Panc1 (cell line): ENCODE data around the gene MATN4. TPM values are rescaled to one million over a fixed set of nuclear protein-coding genes. Genes with fewer than 3 reads are reported as not detected.

Experiments
- ATAC-seq: fragments of 200-7000 bp; cut with Tn5 transposase; 2 replicates; pipeline ENCODE4 v1.9.1; 2020; ENCODE audit warnings: mild to moderate bottlenecking, moderate library complexity
- BruUV-seq: library from RNA; stranded (reverse); fragments of 400-500 nt; replicated peaks from 2 replicates; lab custom pipeline; 2021; lab: Mats Ljungman, UMichigan
- CTCF ChIA-PET: fragments of 300-600 bp; sonication (Branson Sonifier 250); formaldehyde crosslinking; loops from one replicate; lab custom pipeline; 2022; ENCODE audit warnings: antibody characterized with exemption; lab: Charles Lee
- POLR2A ChIA-PET: fragments of 300-600 bp; sonication (Branson Sonifier 250); formaldehyde crosslinking; loops from one replicate; lab custom pipeline; 2022; ENCODE audit warnings: antibody characterized with exemption; lab: Charles Lee
- DNase-seq: peaks from one replicate; pipeline ENCODE4 v3.0.0-alpha.2; 2010; ENCODE audit warnings: low read depth, low spot score
- H3K27ac ChIP-seq: 2 replicates; pipeline ENCODE4 v1.5.1; 2011; ENCODE audit warnings: mild to moderate bottlenecking, low read length, inconsistent platforms
- H3K27me3 ChIP-seq: fragments of 200-500 bp; sonication (Bioruptor generic); 2 replicates; pipeline ENCODE4 v1.6.0; 2014; ENCODE audit warnings: low read length, inconsistent platforms; ENCODE audit not compliant: control insufficient read depth, insufficient read depth
- H3K36me3 ChIP-seq: fragments of 200-500 bp; sonication (Bioruptor generic); 2 replicates; pipeline ENCODE4 v1.5.1; 2014; ENCODE audit warnings: inconsistent platforms, mild to moderate bottlenecking, low read length, moderate library complexity; ENCODE audit not compliant: control insufficient read depth, insufficient read depth
- H3K4me1 ChIP-seq: 2 replicates; pipeline ENCODE4 v1.5.1; 2011; ENCODE audit warnings: inconsistent platforms, mild to moderate bottlenecking, low read length, moderate library complexity; ENCODE audit not compliant: control insufficient read depth, insufficient read depth
- H3K4me3 ChIP-seq, 2 experiments: 2 replicates each; pipeline ENCODE4 v1.5.1; 2011 to 2012; ENCODE audit warnings: low read depth in 2 of 2, low read length in 2 of 2, mild to moderate bottlenecking in 2 of 2, inconsistent platforms in 1 of 2, moderate library complexity in 1 of 2
- H3K9me3 ChIP-seq: fragments of 200-500 bp; sonication (Bioruptor generic); 2 replicates; pipeline ENCODE4 v1.5.1; 2014; ENCODE audit warnings: low read depth, mild to moderate bottlenecking, inconsistent platforms, low read length, moderate library complexity; ENCODE audit not compliant: control insufficient read depth, insufficient read depth
- POLR2AphosphoS5 ChIP-seq: IDR thresholded peaks from 2 replicates; pipeline ENCODE4 v1.6.1; 2012; ENCODE audit warnings: mild to moderate bottlenecking, low read depth, low read length, moderate library complexity
- SIN3A ChIP-seq: IDR thresholded peaks from 2 replicates; pipeline ENCODE4 v1.6.1; 2012; ENCODE audit warnings: low read depth, mild to moderate bottlenecking, low read length, moderate library complexity, borderline replicate concordance; ENCODE audit not compliant: insufficient read depth
- TCF7L2 ChIP-seq: IDR thresholded peaks from 2 replicates; pipeline ENCODE4 v1.6.1; 2011; ENCODE audit warnings: mild to moderate bottlenecking, low read depth, low read length, inconsistent platforms
- in situ Hi-C: cut with HindIII; loops from 2 replicates; pipeline ENCODE4 v1.10.0; 2016; ENCODE audit warnings: low sequenced_read_pairs, low pct_unique_long_range_greater_than_20kb
- intact Hi-C: fragments of 100-400 bp; cut with micrococcal nuclease; formaldehyde crosslinking; loops from one replicate; pipeline ENCODE4 v1.10.0; 2022; ENCODE audit not compliant: unreplicated experiment
- total RNA-seq: library from RNA; stranded (reverse); gene quantifications from one replicate; pipeline ENCODE4 v1.2.1, GENCODE V29; 2021; ENCODE audit not compliant: unreplicated experiment
- TF ChIP-seq, protein P1 (sequence below), 2 experiments: IDR thresholded peaks; 2 replicates each; pipeline ENCODE4 v1.6.1; 2011 to 2012; ENCODE audit warnings: low read depth in 2 of 2, control low read depth in 1 of 2, low read length in 1 of 2, mild to moderate bottlenecking in 1 of 2, moderate library complexity in 1 of 2; ENCODE audit not compliant: insufficient read depth in 1 of 2
- TF ChIP-seq, protein P2 (sequence below): fragments of 450-650 bp; IDR thresholded peaks from 2 replicates; pipeline ENCODE4 v1.5.1; 2017; ENCODE audit warnings: mild to moderate bottlenecking

The MATN4 gene
- total RNA-seq, 1 experiment from 2014 or later, result 0.15 TPM

DNA sequence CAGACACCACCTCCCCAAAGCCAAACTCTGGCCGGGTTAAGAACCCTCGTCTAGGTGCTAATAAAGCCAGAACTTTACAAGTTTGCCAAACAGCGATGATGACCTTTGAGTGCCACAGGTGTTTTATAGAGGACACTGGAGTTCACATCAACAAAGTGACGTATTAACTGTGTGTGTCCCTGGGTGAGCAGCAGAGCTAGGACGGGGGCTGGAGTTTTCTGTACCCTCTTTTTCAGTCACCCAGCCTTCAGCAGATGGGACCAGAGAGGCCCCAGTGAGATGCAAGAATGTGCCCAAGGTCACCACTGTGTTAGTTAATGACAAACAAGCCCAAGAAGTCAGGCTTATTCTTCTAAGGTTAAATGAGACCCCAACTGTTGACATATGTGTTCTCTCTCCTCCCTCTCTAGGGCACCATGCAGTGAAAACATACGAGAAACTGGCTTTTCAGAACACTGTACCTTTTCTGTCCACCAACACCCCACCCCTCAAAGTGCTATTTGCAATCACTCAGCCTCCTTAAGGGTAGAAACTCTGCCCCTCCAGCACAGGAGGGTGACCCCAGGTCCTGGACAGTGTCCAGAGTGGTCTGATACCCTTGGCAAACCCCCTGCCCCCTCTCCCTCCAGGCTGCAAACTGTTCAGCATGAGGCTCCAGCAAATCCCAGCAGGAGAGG lies 34.9 kb upstream of the MATN4 start:
- no peak for DNase-seq
- peak overlapping the region; percentile 18 to 94 for H3K4me3 ChIP-seq
- H3K4me1 ChIP-seq, result peaks cover 89% of the 10 kb centered on the region
- ChIA-PET CTCF (no interaction called here), POLR2A (interaction anchor here (1.5 kb wide), 1 partner anchor 20 kb away, joined by 5 read pairs; the partner anchor contains the start of gene SYS1)
- ATAC-seq, result no peak
- TF ChIP-seq TCF7L2 (peak; percentile 42; the same call in 1 of the 2 replicates), POLR2AphosphoS5 (peak; percentile 34; the same call in 1 of the 2 replicates)
- TF ChIP-seq, protein P1, sequence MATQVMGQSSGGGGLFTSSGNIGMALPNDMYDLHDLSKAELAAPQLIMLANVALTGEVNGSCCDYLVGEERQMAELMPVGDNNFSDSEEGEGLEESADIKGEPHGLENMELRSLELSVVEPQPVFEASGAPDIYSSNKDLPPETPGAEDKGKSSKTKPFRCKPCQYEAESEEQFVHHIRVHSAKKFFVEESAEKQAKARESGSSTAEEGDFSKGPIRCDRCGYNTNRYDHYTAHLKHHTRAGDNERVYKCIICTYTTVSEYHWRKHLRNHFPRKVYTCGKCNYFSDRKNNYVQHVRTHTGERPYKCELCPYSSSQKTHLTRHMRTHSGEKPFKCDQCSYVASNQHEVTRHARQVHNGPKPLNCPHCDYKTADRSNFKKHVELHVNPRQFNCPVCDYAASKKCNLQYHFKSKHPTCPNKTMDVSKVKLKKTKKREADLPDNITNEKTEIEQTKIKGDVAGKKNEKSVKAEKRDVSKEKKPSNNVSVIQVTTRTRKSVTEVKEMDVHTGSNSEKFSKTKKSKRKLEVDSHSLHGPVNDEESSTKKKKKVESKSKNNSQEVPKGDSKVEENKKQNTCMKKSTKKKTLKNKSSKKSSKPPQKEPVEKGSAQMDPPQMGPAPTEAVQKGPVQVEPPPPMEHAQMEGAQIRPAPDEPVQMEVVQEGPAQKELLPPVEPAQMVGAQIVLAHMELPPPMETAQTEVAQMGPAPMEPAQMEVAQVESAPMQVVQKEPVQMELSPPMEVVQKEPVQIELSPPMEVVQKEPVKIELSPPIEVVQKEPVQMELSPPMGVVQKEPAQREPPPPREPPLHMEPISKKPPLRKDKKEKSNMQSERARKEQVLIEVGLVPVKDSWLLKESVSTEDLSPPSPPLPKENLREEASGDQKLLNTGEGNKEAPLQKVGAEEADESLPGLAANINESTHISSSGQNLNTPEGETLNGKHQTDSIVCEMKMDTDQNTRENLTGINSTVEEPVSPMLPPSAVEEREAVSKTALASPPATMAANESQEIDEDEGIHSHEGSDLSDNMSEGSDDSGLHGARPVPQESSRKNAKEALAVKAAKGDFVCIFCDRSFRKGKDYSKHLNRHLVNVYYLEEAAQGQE (IDR thresholded peaks at IDR 0.05; ENCODE audit: insufficient read depth in 1 of 2, low read depth in 2 of 2, low read length in 1 of 2), result no peak
- TF ChIP-seq, protein P2, sequence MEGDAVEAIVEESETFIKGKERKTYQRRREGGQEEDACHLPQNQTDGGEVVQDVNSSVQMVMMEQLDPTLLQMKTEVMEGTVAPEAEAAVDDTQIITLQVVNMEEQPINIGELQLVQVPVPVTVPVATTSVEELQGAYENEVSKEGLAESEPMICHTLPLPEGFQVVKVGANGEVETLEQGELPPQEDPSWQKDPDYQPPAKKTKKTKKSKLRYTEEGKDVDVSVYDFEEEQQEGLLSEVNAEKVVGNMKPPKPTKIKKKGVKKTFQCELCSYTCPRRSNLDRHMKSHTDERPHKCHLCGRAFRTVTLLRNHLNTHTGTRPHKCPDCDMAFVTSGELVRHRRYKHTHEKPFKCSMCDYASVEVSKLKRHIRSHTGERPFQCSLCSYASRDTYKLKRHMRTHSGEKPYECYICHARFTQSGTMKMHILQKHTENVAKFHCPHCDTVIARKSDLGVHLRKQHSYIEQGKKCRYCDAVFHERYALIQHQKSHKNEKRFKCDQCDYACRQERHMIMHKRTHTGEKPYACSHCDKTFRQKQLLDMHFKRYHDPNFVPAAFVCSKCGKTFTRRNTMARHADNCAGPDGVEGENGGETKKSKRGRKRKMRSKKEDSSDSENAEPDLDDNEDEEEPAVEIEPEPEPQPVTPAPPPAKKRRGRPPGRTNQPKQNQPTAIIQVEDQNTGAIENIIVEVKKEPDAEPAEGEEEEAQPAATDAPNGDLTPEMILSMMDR, result no peak
- no TSS peak for BruUV-seq
- in situ Hi-C loops (no loop called here), intact Hi-C loops (no loop called here)
- no peaks in the 10 kb centered on the region for H3K27me3 ChIP-seq
- H3K36me3 ChIP-seq, result no peaks in the 10 kb centered on the region
- H3K27ac ChIP-seq, result peak overlapping the region; percentile 83
- no peaks in the 10 kb centered on the region for H3K9me3 ChIP-seq

DNA sequence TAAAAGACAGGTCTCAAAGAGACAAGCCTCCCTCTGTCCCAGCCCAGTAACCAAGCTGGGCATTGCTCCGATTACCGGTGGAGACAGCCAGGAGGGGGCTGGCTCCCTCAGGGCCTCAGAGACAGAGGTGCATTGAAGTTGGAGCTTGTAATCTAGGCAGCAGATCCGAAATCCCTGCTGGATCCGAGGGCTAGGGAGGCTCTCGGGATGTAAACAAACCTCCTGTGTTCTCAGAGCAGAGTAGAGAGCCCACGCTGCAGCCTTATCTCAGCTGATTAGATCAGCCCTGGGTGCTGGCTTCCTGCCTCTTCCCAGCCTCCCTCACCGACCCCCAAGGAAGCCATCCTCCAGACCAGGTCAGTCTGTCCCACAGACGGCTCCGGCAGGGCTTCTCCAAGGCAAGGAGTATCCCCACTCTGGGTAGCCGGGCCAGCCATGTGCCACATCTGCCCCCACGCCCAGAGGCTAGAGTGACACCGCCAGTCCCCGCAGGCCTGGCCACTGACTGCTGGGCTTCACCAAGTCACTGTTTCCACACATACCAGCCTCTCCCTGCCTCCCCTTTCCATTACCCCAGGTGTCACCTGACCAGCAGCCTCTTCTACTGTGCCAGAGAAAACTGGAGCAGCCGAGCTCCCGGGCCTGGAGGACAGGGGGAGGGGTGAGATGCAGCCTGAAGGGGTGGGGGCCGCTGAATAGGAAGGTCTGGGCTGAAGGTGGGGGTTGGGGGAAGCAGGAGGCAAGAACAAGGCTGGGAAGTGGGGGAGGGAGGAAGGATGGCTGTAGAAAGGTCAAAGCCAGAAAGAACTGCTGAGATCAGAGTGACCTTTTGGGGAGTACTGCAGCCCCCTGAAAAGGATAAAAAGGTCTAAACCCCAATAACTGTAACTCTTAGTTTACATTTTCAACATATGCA lies 34.1 kb upstream of the MATN4 start:
- no TSS peak for BruUV-seq
- peak overlapping the region; percentile 83 for H3K27ac ChIP-seq
- no peaks in the 10 kb centered on the region for H3K36me3 ChIP-seq
- intact Hi-C loops (no loop called here), in situ Hi-C loops (no loop called here)
- POLR2A ChIA-PET, result no interaction called here
- ATAC-seq, result peak; percentile 47
- CTCF ChIA-PET, result interaction anchor here (0.5 to 1.4 kb wide), 3 partner anchors 20 to 40 kb away, joined by 3 to 16 read pairs (median 5); partner anchors contain the start of gene SYS1
- H3K4me1 ChIP-seq, result peaks cover 97% of the 10 kb centered on the region
- TF ChIP-seq POLR2AphosphoS5, result no peak; the same call in 1 of the 2 replicates
- TF ChIP-seq, protein P2, result no peak
- TF ChIP-seq, protein P1 (IDR thresholded peaks at IDR 0.05; ENCODE audit: insufficient read depth in 1 of 2, low read depth in 2 of 2, low read length in 1 of 2), result no peak
- 0 out of 2 replicates have a peak, but pooled peaks have one; percentile 37 for TF ChIP-seq SIN3A
- TF ChIP-seq TCF7L2, result no peak
- no peaks in the 10 kb centered on the region for H3K27me3 ChIP-seq
- no peak for DNase-seq
- H3K4me3 ChIP-seq, result peak overlapping the region; percentile 18 to 94
- no peaks in the 10 kb centered on the region for H3K9me3 ChIP-seq
